Measurements from ENCODE around the gene HAVCR2. TPM values are rescaled to one million over a fixed set of nuclear protein-coding genes. Genes with fewer than 3 reads are reported as not detected.

Gene HAVCR2
- total and polyA plus RNA-seq, 9 of the 15 experiments (the other 6 are each of a cell fraction or from before 2014, with no cell fraction given): 0.04 to 0.11 (median 0.06) TPM; not detected in 5

DNA sequence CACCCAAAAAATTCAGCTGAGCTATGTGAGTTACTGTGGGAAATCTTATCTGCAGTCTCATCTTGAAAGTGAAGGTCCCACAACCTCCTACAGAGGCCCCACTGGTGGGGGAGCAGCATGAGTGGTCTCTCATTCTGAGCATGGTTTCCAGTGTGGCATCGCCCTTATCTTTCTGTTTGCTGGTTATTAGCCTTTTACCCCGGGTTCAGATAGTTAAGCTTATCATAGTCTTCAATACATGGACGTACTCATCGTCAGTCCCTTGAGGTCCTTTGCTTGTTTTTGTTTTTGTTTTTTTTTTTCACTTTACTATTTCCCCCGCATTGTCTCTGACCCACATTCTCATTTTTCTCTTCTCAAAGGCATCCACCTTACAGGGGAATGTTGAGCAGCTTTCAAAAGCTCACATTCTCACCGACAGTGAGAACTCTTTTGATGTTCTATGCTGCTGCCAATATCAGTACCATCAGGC, 7.7 kb upstream of the HAVCR2 start:
- BruUV-seq (replicated peaks): no TSS peak
- no peaks in the 10 kb centered on the region for H3K36me3 ChIP-seq (ENCODE audit: control insufficient read depth, insufficient read depth, low read length)
- no peaks in the 10 kb centered on the region for H3K79me2 ChIP-seq (ENCODE audit: control insufficient read depth, insufficient read depth, low read length)
- ChIA-PET POLR2A (interaction anchor here (1.1 to 2.6 kb wide), 2 partner anchors 18 to 26 kb away, joined by 3 to 8 read pairs; partner anchors contain the start of gene MED7), CTCF (ENCODE audit: low intra/inter-chr PET ratio) (no interaction called here)
- no peak overlapping the region for H3K27ac ChIP-seq (ENCODE audit: extremely low read depth, low read depth, low read length)
- H3K4me1 ChIP-seq (replicated peaks in 1 of 2; ENCODE audit: control insufficient read depth in 2 of 2, insufficient read depth in 2 of 2, low read length in 2 of 2): no peaks in the 10 kb centered on the region
- intact Hi-C loops (cut with micrococcal nuclease): no loop called here
- ATAC-seq (no peak), FAIRE-seq (no peak), DNase-seq (ENCODE audit: extremely low read depth in 1 of 4, low spot score in 3 of 4) (no peak)
- H3K4me2 ChIP-seq (ENCODE audit: insufficient read depth, low read length): no peak overlapping the region
- no peaks in the 10 kb centered on the region for H3K27me3 ChIP-seq (ENCODE audit: control insufficient read depth in 2 of 2, insufficient read depth in 2 of 2, low read length in 2 of 2)
- in situ Hi-C loops (cut with MboI): no loop called here
- no peaks in the 10 kb centered on the region for H3K9me1 ChIP-seq (ENCODE audit: control insufficient read depth, insufficient read depth, low read length)
- WGBS (ENCODE audit: insufficient coverage, low coverage, missing lambda C conversion rate): 1% methylated on average over 6 of the region's 6 CpGs
- H3K4me3 ChIP-seq: no peak overlapping the region
- H3K9me3 ChIP-seq (replicated peaks; ENCODE audit: control insufficient read depth, insufficient read depth, low read depth, low read length): no peaks in the 10 kb centered on the region; the same call in 1 of the 2 replicates
- TF ChIP-seq, protein P1, sequence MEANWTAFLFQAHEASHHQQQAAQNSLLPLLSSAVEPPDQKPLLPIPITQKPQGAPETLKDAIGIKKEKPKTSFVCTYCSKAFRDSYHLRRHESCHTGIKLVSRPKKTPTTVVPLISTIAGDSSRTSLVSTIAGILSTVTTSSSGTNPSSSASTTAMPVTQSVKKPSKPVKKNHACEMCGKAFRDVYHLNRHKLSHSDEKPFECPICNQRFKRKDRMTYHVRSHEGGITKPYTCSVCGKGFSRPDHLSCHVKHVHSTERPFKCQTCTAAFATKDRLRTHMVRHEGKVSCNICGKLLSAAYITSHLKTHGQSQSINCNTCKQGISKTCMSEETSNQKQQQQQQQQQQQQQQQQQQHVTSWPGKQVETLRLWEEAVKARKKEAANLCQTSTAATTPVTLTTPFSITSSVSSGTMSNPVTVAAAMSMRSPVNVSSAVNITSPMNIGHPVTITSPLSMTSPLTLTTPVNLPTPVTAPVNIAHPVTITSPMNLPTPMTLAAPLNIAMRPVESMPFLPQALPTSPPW (CRISPR knock-in tag; IDR thresholded peaks at IDR 0.05): no peak
- TF ChIP-seq DDX20 (tag; IDR thresholded peaks at IDR 0.05; ENCODE audit: low read depth): no peak
- no peak for TF ChIP-seq NR2C2 (CRISPR knock-in tag; IDR thresholded peaks at IDR 0.05)
- TF ChIP-seq NR2C2 (tag; IDR thresholded peaks at IDR 0.05): no peak
- no peak for TF ChIP-seq TRIM24 (IDR thresholded peaks at IDR 0.05)
- no peak for TF ChIP-seq SRSF3 (IDR thresholded peaks at IDR 0.05; ENCODE audit: insufficient read depth, low read length)
- TF ChIP-seq GABPB2 (CRISPR knock-in tag; conservative IDR thresholded peaks at IDR 0.05): no peak
- TF ChIP-seq, protein P2, sequence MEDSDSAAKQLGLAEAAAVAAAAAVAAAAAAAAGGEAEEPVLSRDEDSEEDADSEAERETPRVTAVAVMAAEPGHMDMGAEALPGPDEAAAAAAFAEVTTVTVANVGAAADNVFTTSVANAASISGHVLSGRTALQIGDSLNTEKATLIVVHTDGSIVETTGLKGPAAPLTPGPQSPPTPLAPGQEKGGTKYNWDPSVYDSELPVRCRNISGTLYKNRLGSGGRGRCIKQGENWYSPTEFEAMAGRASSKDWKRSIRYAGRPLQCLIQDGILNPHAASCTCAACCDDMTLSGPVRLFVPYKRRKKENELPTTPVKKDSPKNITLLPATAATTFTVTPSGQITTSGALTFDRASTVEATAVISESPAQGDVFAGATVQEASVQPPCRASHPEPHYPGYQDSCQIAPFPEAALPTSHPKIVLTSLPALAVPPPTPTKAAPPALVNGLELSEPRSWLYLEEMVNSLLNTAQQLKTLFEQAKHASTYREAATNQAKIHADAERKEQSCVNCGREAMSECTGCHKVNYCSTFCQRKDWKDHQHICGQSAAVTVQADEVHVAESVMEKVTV (CRISPR knock-in tag; IDR thresholded peaks at IDR 0.05): no peak
- no peak for TF ChIP-seq HDAC6 (IDR thresholded peaks at IDR 0.05; ENCODE audit: low read depth, low read length)
- TF ChIP-seq ZNF212 (CRISPR knock-in tag; IDR thresholded peaks at IDR 0.05): no peak
- no peak for TF ChIP-seq NR2C1 (IDR thresholded peaks at IDR 0.05)
- TF ChIP-seq NR2C1 (tag; IDR thresholded peaks at IDR 0.05): no peak
- no peak for TF ChIP-seq NCOA6 (IDR thresholded peaks at IDR 0.05)
- no peak for TF ChIP-seq SMAD3 (CRISPR knock-in tag; conservative IDR thresholded peaks at IDR 0.05)
- no peak for TF ChIP-seq SMARCC2 (IDR thresholded peaks at IDR 0.05; ENCODE audit: low read depth)
- H3K9ac ChIP-seq (ENCODE audit: insufficient read depth in 1 of 2, low read depth in 2 of 2, low read length in 2 of 2): no peak overlapping the region
- no peak overlapping the region for H2AFZ ChIP-seq (ENCODE audit: low read depth, low read length)
- H4K20me1 ChIP-seq (replicated peaks; ENCODE audit: control insufficient read depth, insufficient read depth, low read length): no peaks in the 10 kb centered on the region

Measured in K562 (cell line).